Stomach (tissue), 9 donors: Measurements from ENCODE around the gene ERLIN1. TPM values are rescaled to one million over a fixed set of nuclear protein-coding genes. Genes with fewer than 3 reads are reported as not detected.

Source experiments
- DNase-seq, 2 donors: peaks; one replicate each; pipeline versions ENCODE4 v3.0.0 to v3.0.0-alpha.2; 2013 to 2019
- H3K27ac ChIP-seq, 5 donors: fragments of 200-600 bp in 4 of 5; sonication (generic) in 4 of 5; one replicate each; pipeline ENCODE4 v1.5.1; 2013 to 2019; ENCODE audit warnings: mild to moderate bottlenecking in 1 of 5, moderate library complexity in 1 of 5
- H3K27me3 ChIP-seq, 3 donors: fragments of 200-600 bp; sonication (generic); one replicate each; pipeline ENCODE4 v1.5.1; 2017 to 2019; ENCODE audit warnings: mixed run types in 1 of 3
- H3K36me3 ChIP-seq, 4 donors: fragments of 200-600 bp; sonication (generic); 1 replicate in 3 of 4; 2 replicates in 1 of 4; pipeline ENCODE4 v1.5.1; 2016 to 2019
- H3K4me1 ChIP-seq, 4 donors: fragments of 200-600 bp; sonication (generic); one replicate each; pipeline ENCODE4 v1.5.1; 2016 to 2019
- H3K4me3 ChIP-seq, 4 donors: fragments of 200-600 bp; sonication (generic) in 3 of 4; one replicate each; pipeline ENCODE4 v1.5.1; 2016 to 2019; ENCODE audit warnings: mild to moderate bottlenecking in 1 of 4
- H3K9me3 ChIP-seq, 4 donors: fragments of 200-600 bp; sonication (generic); one replicate each; pipeline ENCODE4 v1.5.1; 2016 to 2019
- CTCF ChIP-seq, 7 experiments: fragments of 450-650 bp in 4 of 7; fragments of 200-600 bp in 3 of 7; sonication (generic) in 3 of 7; IDR thresholded peaks; one replicate each; pipeline ENCODE4 v1.5.1; 2016 to 2019; ENCODE audit warnings: antibody characterized with exemption in 7 of 7, control low read depth in 2 of 7, mild to moderate bottlenecking in 1 of 7
- EP300 ChIP-seq: sonication (generic); formaldehyde crosslinking; IDR thresholded peaks from one replicate; pipeline ENCODE4 v1.6.1; 2017; ENCODE audit warnings: antibody characterized with exemption
- POLR2A ChIP-seq, 4 donors: fragments of 450-650 bp; IDR thresholded peaks; one replicate each; pipeline ENCODE4 v1.6.1; 2016; ENCODE audit warnings: antibody characterized with exemption in 4 of 4, control low read depth in 2 of 4, mild to moderate bottlenecking in 1 of 4, moderate library complexity in 1 of 4
- POLR2AphosphoS5 ChIP-seq, 3 donors: sonication (generic); formaldehyde crosslinking; IDR thresholded peaks; one replicate each; pipeline ENCODE4 v1.6.1; 2016; ENCODE audit warnings: antibody characterized with exemption in 3 of 3
- WGBS, 5 donors: extraction: QIAGEN DNeasy Blood & Tissue Kit in 3 of 5; methylation state at CpG; one replicate each; pipeline versions ENCODE4 v1.1.5 to v1.1.7; 2013 to 2018; 5-methylcytosine and 5-hydroxymethylcytosine counted together
- intact Hi-C: fragments of 100-400 bp; cut with DNase I; formaldehyde crosslinking; loops from one replicate; pipeline ENCODE4 v1.15.1; 2023; ENCODE audit warnings: low total_unique reads
- polyA plus RNA-seq, 3 donors: library from polyadenylated mRNA; stranded (reverse); fragments of 200-250 nt; gene quantifications; one replicate each; pipeline ENCODE4 v1.2.3, GENCODE V29; 2013
- total RNA-seq, 5 donors: library from RNA; depleted of rRNA; stranded (reverse); fragments of >200 nt; gene quantifications; one replicate each; pipeline versions ENCODE4 v1.1.0 to v1.2.3, GENCODE V29; 2014 to 2016
- donor health status: healthy with polysubstance abuse.
- donor health status: Bipolar disorder and iron deficiency.
- donor health status: healthy.

The ERLIN1 gene
- total and polyA plus RNA-seq, 8 donors, result 4.4 to 61.5 (median 9.4) TPM

GRCh38 chr10:100157156-100157555, 28.7 kb downstream of the ERLIN1 start:
- Histone ChIP-seq H3K4me1 (no peaks in the 10 kb centered on the region), H3K27ac (peak overlapping the region in 1 of 5 donors; percentile 11), H3K4me3 (no peak overlapping the region), H3K27me3 (no peaks in the 10 kb centered on the region), H3K9me3 (no peaks in the 10 kb centered on the region), H3K36me3 (peaks cover 31 to 86% (median 72%) of the 10 kb centered on the region in 4 donors)
- DNase-seq, result no peak
- TF ChIP-seq POLR2AphosphoS5 (IDR thresholded peaks at IDR 0.05) (no peak), EP300 (no peak), POLR2A (IDR thresholded peaks at IDR 0.05) (no peak), CTCF (IDR thresholded peaks at IDR 0.05) (no peak)
- intact Hi-C loops, result no loop called here

DNA sequence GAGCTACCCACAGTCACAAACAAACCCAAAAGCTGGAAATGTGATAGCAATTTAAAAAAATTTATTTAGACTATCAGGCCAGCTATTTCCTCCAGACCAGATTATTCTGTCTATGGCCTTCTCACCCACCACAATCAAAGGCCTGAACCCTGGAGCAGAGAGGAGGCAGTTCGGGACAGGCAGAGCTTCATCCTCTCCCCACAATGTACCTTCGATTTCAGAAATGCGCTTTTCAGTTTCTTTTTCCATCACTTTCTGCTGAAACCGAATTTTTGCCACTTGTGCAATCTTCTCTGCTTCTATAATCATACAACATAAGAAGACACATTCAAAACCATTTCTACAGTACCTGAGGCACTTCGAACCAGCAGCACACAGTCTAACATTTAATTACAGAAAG, 29.9 kb downstream of the ERLIN1 start:
- no peak for DNase-seq
- Histone ChIP-seq H3K27ac (no peak overlapping the region), H3K27me3 (no peaks in the 10 kb centered on the region), H3K9me3 (no peaks in the 10 kb centered on the region), H3K4me3 (no peak overlapping the region), H3K36me3 (peaks cover 43 to 86% (median 79%) of the 10 kb centered on the region in 4 donors), H3K4me1 (no peaks in the 10 kb centered on the region)
- intact Hi-C loops, result no loop called here
- 85 to 98% (median 96%) methylated on average over 5 of the region's 5 CpGs for whole genome bisulfite sequencing, 5 donors
- TF ChIP-seq CTCF (IDR thresholded peaks at IDR 0.05) (no peak), EP300 (no peak), POLR2A (IDR thresholded peaks at IDR 0.05) (no peak), POLR2AphosphoS5 (IDR thresholded peaks at IDR 0.05) (no peak)

DNA sequence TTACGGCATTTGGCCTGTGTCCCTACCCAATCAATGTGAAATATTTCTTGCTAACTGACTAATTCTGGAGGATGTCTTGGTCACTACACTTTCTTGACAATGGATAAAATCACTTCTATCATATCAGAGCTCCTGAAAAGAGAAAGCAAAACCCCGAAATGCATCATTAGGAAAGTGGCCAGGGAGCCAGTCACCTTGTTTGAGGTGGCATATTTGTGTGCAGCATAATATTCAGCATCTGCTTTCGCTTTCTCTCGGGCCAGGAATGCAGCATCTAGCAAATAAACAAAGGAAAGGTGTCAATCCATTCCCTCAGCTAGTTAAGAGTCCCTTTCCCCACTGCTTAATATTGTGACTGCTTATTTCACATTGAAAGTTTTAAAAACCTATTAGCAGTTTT, 31.2 kb downstream of the ERLIN1 start:
- peaks cover 48 to 88% (median 84%) of the 10 kb centered on the region in 4 donors for H3K36me3 ChIP-seq
- H3K9me3 ChIP-seq, result no peaks in the 10 kb centered on the region
- TF ChIP-seq POLR2A (IDR thresholded peaks at IDR 0.05) (no peak), CTCF (IDR thresholded peaks at IDR 0.05) (no peak), POLR2AphosphoS5 (IDR thresholded peaks at IDR 0.05) (no peak), EP300 (no peak)
- no peak overlapping the region for H3K4me3 ChIP-seq
- H3K27ac ChIP-seq, result no peak overlapping the region
- intact Hi-C loops, result no loop called here
- 83 to 95% (median 91%) methylated on average over 4 of the region's 4 CpGs for WGBS, 5 donors
- no peaks in the 10 kb centered on the region for H3K4me1 ChIP-seq
- no peaks in the 10 kb centered on the region for H3K27me3 ChIP-seq
- no peak for DNase-seq

GRCh38 chr10:100153239-100153825, 32.5 kb downstream of the ERLIN1 start:
- H3K4me3 ChIP-seq, result no peak overlapping the region
- H3K9me3 ChIP-seq, result no peaks in the 10 kb centered on the region
- no peak for TF ChIP-seq CTCF (IDR thresholded peaks at IDR 0.05)
- TF ChIP-seq POLR2A (IDR thresholded peaks at IDR 0.05), result no peak
- no peak for TF ChIP-seq EP300
- TF ChIP-seq POLR2AphosphoS5 (IDR thresholded peaks at IDR 0.05), result no peak
- no peak for DNase-seq
- no peaks in the 10 kb centered on the region for H3K27me3 ChIP-seq
- intact Hi-C loops, result no loop called here
- H3K27ac ChIP-seq, result no peak overlapping the region
- WGBS, 5 donors, result 81 to 91% (median 89%) methylated on average over 4 of the region's 4 CpGs
- H3K4me1 ChIP-seq, result no peaks in the 10 kb centered on the region
- peaks cover 50 to 94% (median 85%) of the 10 kb centered on the region in 4 donors for H3K36me3 ChIP-seq
